Activated naive CD4-positive, alpha-beta T cell treated with anti-CD3 and anti-CD28 coated beads, Interleukin-2, amount 10 ng/mL, durations not matched to agents 7 days and 5 days (primary cell): Measurements from ENCODE around the gene RPS6KA5.
A peak's percentile ranks its signal among the peaks of the same experiment; 100 is the strongest.
"Not testable (repeated sequence)": the region's sequence is repeated elsewhere in the genome, so short reads cannot be mapped to it uniquely, and the experiment has no call there.

ENCODE experiments used
- CTCF ChIA-PET: fragments of 350-600 bp; sonication (Branson Sonifier 250); formaldehyde crosslinking; loops from one replicate; lab custom pipeline; 2021; ENCODE audit warnings: antibody characterized with exemption; lab: Charles Lee
- DNase-seq: peaks from one replicate; pipeline ENCODE4 v3.0.0-alpha.2; 2020
- H3K27ac Mint-ChIP-seq: one replicate; pipeline ENCODE4 v1.8.0; 2021; ENCODE audit warnings: mild to moderate bottlenecking, moderate library complexity, mixed read lengths
- H3K27me3 Mint-ChIP-seq: one replicate; pipeline ENCODE4 v1.8.0; 2021; ENCODE audit warnings: mild to moderate bottlenecking, mixed read lengths
- H3K36me3 Mint-ChIP-seq: one replicate; pipeline ENCODE4 v1.8.0; 2021; ENCODE audit warnings: mixed read lengths
- H3K4me1 Mint-ChIP-seq: one replicate; pipeline ENCODE4 v1.8.0; 2021; ENCODE audit warnings: mixed read lengths
- H3K4me3 Mint-ChIP-seq: one replicate; pipeline ENCODE4 v1.8.0; 2021; ENCODE audit warnings: mild to moderate bottlenecking, moderate library complexity, mixed read lengths
- H3K9me3 Mint-ChIP-seq: one replicate; pipeline ENCODE4 v1.8.0; 2021; ENCODE audit warnings: mixed read lengths

RPS6KA5 gene

GRCh38 chr14:90842726-90843125 lies 217.7 kb downstream of the RPS6KA5 start:
- H3K27me3 Mint-ChIP-seq: peaks cover 15% of the 10 kb centered on the region
- peaks cover 5% of the 10 kb centered on the region for H3K36me3 Mint-ChIP-seq
- no peak for DNase-seq
- CTCF ChIA-PET: no interaction called here
- H3K27ac Mint-ChIP-seq: no peak overlapping the region
- H3K4me3 Mint-ChIP-seq: no peak overlapping the region
- no peaks in the 10 kb centered on the region for H3K9me3 Mint-ChIP-seq
- H3K4me1 Mint-ChIP-seq: no peaks in the 10 kb centered on the region

GRCh38 chr14:90840667-90841066 lies 219.8 kb downstream of the RPS6KA5 start:
- CTCF ChIA-PET, DNase-seq, H3K27ac Mint-ChIP-seq, H3K36me3 Mint-ChIP-seq, H3K9me3 Mint-ChIP-seq, H3K4me3 Mint-ChIP-seq: not testable (repeated sequence)
- peaks cover 18% of the 10 kb centered on the region for H3K4me1 Mint-ChIP-seq
- H3K27me3 Mint-ChIP-seq: peaks cover 35% of the 10 kb centered on the region

GRCh38 chr14:90839889-90840266 lies 220.6 kb downstream of the RPS6KA5 start:
- peaks cover 38% of the 10 kb centered on the region for H3K27me3 Mint-ChIP-seq
- no peak for DNase-seq
- CTCF ChIA-PET: no interaction called here
- H3K4me3 Mint-ChIP-seq: no peak overlapping the region
- H3K36me3 Mint-ChIP-seq: no peaks in the 10 kb centered on the region
- H3K27ac Mint-ChIP-seq: no peak overlapping the region
- peaks cover 22% of the 10 kb centered on the region for H3K4me1 Mint-ChIP-seq
- no peaks in the 10 kb centered on the region for H3K9me3 Mint-ChIP-seq

GRCh38 chr14:90839024-90839888 lies 221.2 kb downstream of the RPS6KA5 start:
- Mint-ChIP-seq H3K27me3 (peaks cover 43% of the 10 kb centered on the region), H3K36me3 (no peaks in the 10 kb centered on the region), H3K9me3 (no peaks in the 10 kb centered on the region), H3K27ac (no peak overlapping the region), H3K4me1 (peaks cover 23% of the 10 kb centered on the region), H3K4me3 (no peak overlapping the region)
- CTCF ChIA-PET: no interaction called here
- no peak for DNase-seq

GRCh38 chr14:90838531-90838930 lies 221.9 kb downstream of the RPS6KA5 start:
- peaks cover 46% of the 10 kb centered on the region for H3K27me3 Mint-ChIP-seq
- H3K36me3 Mint-ChIP-seq, H3K4me3 Mint-ChIP-seq, CTCF ChIA-PET, DNase-seq, H3K9me3 Mint-ChIP-seq, H3K27ac Mint-ChIP-seq: not testable (repeated sequence)
- peaks cover 23% of the 10 kb centered on the region for H3K4me1 Mint-ChIP-seq

GRCh38 chr14:90837355-90837754 lies 223.1 kb downstream of the RPS6KA5 start:
- Mint-ChIP-seq H3K27me3 (peaks cover 49% of the 10 kb centered on the region), H3K4me3 (no peak overlapping the region), H3K9me3 (no peaks in the 10 kb centered on the region), H3K36me3 (no peaks in the 10 kb centered on the region), H3K27ac (no peak overlapping the region), H3K4me1 (peaks cover 23% of the 10 kb centered on the region)
- no peak for DNase-seq
- CTCF ChIA-PET: interaction anchor here (0.6 to 1.2 kb wide), 2 partner anchors 79 to 335 kb away, joined by 3 read pairs; no protein-coding TSS in a partner anchor

GRCh38 chr14:90836692-90837063 lies 223.8 kb downstream of the RPS6KA5 start:
- Mint-ChIP-seq H3K4me3 (no peak overlapping the region), H3K27me3 (peaks cover 54% of the 10 kb centered on the region), H3K4me1 (peaks cover 23% of the 10 kb centered on the region), H3K36me3 (no peaks in the 10 kb centered on the region), H3K27ac (no peak overlapping the region), H3K9me3 (no peaks in the 10 kb centered on the region)
- no peak for DNase-seq
- CTCF ChIA-PET: interaction anchor here (0.6 to 1.2 kb wide), 3 partner anchors 78 to 336 kb away, joined by 3 read pairs; no protein-coding TSS in a partner anchor

GRCh38 chr14:90831821-90832220 lies 228.6 kb downstream of the RPS6KA5 start:
- Mint-ChIP-seq H3K27me3 (peaks cover 51% of the 10 kb centered on the region), H3K4me1 (peaks cover 44% of the 10 kb centered on the region), H3K27ac (no peak overlapping the region), H3K36me3 (no peaks in the 10 kb centered on the region), H3K4me3 (no peak overlapping the region), H3K9me3 (peaks cover 3% of the 10 kb centered on the region)
- DNase-seq: no peak
- CTCF ChIA-PET: interaction anchor here (1.5 kb wide), 1 partner anchor 11 kb away, joined by 4 read pairs; no protein-coding TSS in a partner anchor

- no peak for DNase-seq
- H3K27ac Mint-ChIP-seq: no peak overlapping the region
- CTCF ChIA-PET: interaction anchor here (1.5 kb wide), 1 partner anchor 10 kb away, joined by 4 read pairs; no protein-coding TSS in a partner anchor
- peaks cover 6% of the 10 kb centered on the region for H3K9me3 Mint-ChIP-seq
- peaks cover 48% of the 10 kb centered on the region for H3K27me3 Mint-ChIP-seq
- no peak overlapping the region for H3K4me3 Mint-ChIP-seq
- no peaks in the 10 kb centered on the region for H3K36me3 Mint-ChIP-seq
- H3K4me1 Mint-ChIP-seq: peaks cover 38% of the 10 kb centered on the region
Measured at GRCh38 chr14:90830931-90831701, 229.3 kb downstream of the RPS6KA5 start.

GRCh38 chr14:90829677-90830076 lies 230.8 kb downstream of the RPS6KA5 start:
- Mint-ChIP-seq H3K4me3 (no peak overlapping the region), H3K27me3 (peaks cover 48% of the 10 kb centered on the region), H3K27ac (no peak overlapping the region), H3K4me1 (peaks cover 28% of the 10 kb centered on the region), H3K36me3 (peaks cover 2% of the 10 kb centered on the region), H3K9me3 (peaks cover 11% of the 10 kb centered on the region)
- CTCF ChIA-PET: no interaction called here
- DNase-seq: no peak

GRCh38 chr14:90828642-90829487 lies 231.6 kb downstream of the RPS6KA5 start:
- DNase-seq: peak; percentile 54
- H3K27me3 Mint-ChIP-seq: peaks cover 45% of the 10 kb centered on the region
- CTCF ChIA-PET: interaction anchor here (1.1 to 1.2 kb wide), 2 partner anchors 69 to 70 kb away, joined by 3 read pairs; no protein-coding TSS in a partner anchor

GRCh38 chr14:90827919-90828610 lies 232.4 kb downstream of the RPS6KA5 start:
- CTCF ChIA-PET: interaction anchor here (1.1 to 1.2 kb wide), 2 partner anchors 68 to 69 kb away, joined by 3 read pairs; no protein-coding TSS in a partner anchor
- peak; percentile 94 for DNase-seq
- H3K36me3 Mint-ChIP-seq: peaks cover 7% of the 10 kb centered on the region
- H3K4me1 Mint-ChIP-seq: peaks cover 28% of the 10 kb centered on the region
- peak overlapping the region; percentile 63 for H3K4me3 Mint-ChIP-seq
- H3K27ac Mint-ChIP-seq: peak overlapping the region; percentile 93
- H3K9me3 Mint-ChIP-seq: peaks cover 23% of the 10 kb centered on the region
- peaks cover 42% of the 10 kb centered on the region for H3K27me3 Mint-ChIP-seq

More at GRCh38 chr14:90828642-90829487, 231.6 kb downstream of the RPS6KA5 start:
- Mint-ChIP-seq H3K4me1 (peaks cover 28% of the 10 kb centered on the region), H3K9me3 (peaks cover 15% of the 10 kb centered on the region), H3K4me3 (peak overlapping the region; percentile 63), H3K27ac (peak overlapping the region; percentile 93), H3K36me3 (peaks cover 6% of the 10 kb centered on the region)

- Mint-ChIP-seq H3K9me3 (peaks cover 26% of the 10 kb centered on the region), H3K27me3 (peaks cover 33% of the 10 kb centered on the region), H3K4me1 (peaks cover 25% of the 10 kb centered on the region)
- H3K36me3 Mint-ChIP-seq, H3K27ac Mint-ChIP-seq, H3K4me3 Mint-ChIP-seq, DNase-seq, CTCF ChIA-PET: not testable (repeated sequence)
Measured at GRCh38 chr14:90823542-90823941, 236.9 kb downstream of the RPS6KA5 start.
